A549 (cell line): Measurements from ENCODE around the gene KRT8.
"Not testable (repeated sequence)": the region's sequence is repeated elsewhere in the genome, so short reads cannot be mapped to it uniquely, and the experiment has no call there.

ENCODE experiments used
- CBX8 ChIP-seq: fragments of 200-600 bp; sonication (generic); IDR thresholded peaks from 2 replicates; pipeline ENCODE4 v1.6.1; 2016
- CTCF ChIP-seq: fragments of >200 bp; sonication (Bioruptor Twin); formaldehyde crosslinking; IDR thresholded peaks from 3 replicates; pipeline ENCODE4 v1.5.1; 2016
- NPAS2 ChIP-seq: fragments of 250-450 bp; sonication (Bioruptor Pico); IDR thresholded peaks from 2 replicates; pipeline ENCODE4 v1.8.0; 2022; ENCODE audit warnings: mild to moderate bottlenecking, moderate library complexity, borderline replicate concordance
- POLR2A ChIP-seq: IDR thresholded peaks from 2 replicates; pipeline ENCODE4 v1.6.1; 2012; ENCODE audit warnings: mild to moderate bottlenecking, low read length
- RAD21 ChIP-seq, 2 experiments: fragments of >200 bp in 1 of 2; sonication (Bioruptor Twin) in 1 of 2; formaldehyde crosslinking in 1 of 2; IDR thresholded peaks in 1 of 2; conservative IDR thresholded peaks in 1 of 2; 2 replicates in 1 of 2; 3 replicates in 1 of 2; pipeline ENCODE4 v1.6.1; 2012 to 2018; ENCODE audit warnings: inconsistent platforms in 1 of 2
- RFX5 ChIP-seq: fragments of 450-650 bp; IDR thresholded peaks from 2 replicates; pipeline ENCODE4 v1.7.1; 2014; ENCODE audit warnings: antibody characterized with exemption, mild to moderate bottlenecking, moderate library complexity
- TP53 ChIP-seq: fragments of 250-450 bp; sonication (Bioruptor Pico); IDR thresholded peaks from 2 replicates; pipeline ENCODE4 v1.5.0; 2021; ENCODE audit warnings: mild to moderate bottlenecking, moderate library complexity
- TF ChIP-seq, protein P1 (sequence below): fragments of 200-600 bp; sonication (generic); IDR thresholded peaks from 2 replicates; pipeline ENCODE4 v1.6.1; 2016; ENCODE audit warnings: antibody characterized with exemption, mild to moderate bottlenecking, moderate library complexity

GRCh38 chr12:52856077-52856476 is 48.8 kb downstream of the KRT8 start:
- TF ChIP-seq POLR2A; CTCF; CBX8; NPAS2 (CRISPR knock-in tag); RFX5; RAD21 (conservative IDR thresholded peaks at IDR 0.05 in 1 of 2, IDR thresholded peaks at IDR 0.05 in 1 of 2); TP53 (CRISPR knock-in tag): not testable (repeated sequence)
- TF ChIP-seq, protein P1, sequence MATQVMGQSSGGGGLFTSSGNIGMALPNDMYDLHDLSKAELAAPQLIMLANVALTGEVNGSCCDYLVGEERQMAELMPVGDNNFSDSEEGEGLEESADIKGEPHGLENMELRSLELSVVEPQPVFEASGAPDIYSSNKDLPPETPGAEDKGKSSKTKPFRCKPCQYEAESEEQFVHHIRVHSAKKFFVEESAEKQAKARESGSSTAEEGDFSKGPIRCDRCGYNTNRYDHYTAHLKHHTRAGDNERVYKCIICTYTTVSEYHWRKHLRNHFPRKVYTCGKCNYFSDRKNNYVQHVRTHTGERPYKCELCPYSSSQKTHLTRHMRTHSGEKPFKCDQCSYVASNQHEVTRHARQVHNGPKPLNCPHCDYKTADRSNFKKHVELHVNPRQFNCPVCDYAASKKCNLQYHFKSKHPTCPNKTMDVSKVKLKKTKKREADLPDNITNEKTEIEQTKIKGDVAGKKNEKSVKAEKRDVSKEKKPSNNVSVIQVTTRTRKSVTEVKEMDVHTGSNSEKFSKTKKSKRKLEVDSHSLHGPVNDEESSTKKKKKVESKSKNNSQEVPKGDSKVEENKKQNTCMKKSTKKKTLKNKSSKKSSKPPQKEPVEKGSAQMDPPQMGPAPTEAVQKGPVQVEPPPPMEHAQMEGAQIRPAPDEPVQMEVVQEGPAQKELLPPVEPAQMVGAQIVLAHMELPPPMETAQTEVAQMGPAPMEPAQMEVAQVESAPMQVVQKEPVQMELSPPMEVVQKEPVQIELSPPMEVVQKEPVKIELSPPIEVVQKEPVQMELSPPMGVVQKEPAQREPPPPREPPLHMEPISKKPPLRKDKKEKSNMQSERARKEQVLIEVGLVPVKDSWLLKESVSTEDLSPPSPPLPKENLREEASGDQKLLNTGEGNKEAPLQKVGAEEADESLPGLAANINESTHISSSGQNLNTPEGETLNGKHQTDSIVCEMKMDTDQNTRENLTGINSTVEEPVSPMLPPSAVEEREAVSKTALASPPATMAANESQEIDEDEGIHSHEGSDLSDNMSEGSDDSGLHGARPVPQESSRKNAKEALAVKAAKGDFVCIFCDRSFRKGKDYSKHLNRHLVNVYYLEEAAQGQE, result not testable (repeated sequence)
